Smooth muscle cell (in vitro differentiated cells): Measurements from ENCODE around the gene CIAO2B. TPM values are rescaled to one million over a fixed set of nuclear protein-coding genes. Genes with fewer than 3 reads are reported as not detected.
"Not testable (repeated sequence)": the region's sequence is repeated elsewhere in the genome, so short reads cannot be mapped to it uniquely, and the experiment has no call there.

Source experiments
- DNase-seq: peaks from one replicate; lab custom pipeline; 2025; ENCODE audit not compliant: unreplicated experiment; lab: John Stamatoyannopoulos, UW
- H2AFZ ChIP-seq: fragments of 200-600 bp; sonication (generic); 2 replicates; pipeline ENCODE4 v1.6.0; 2016; ENCODE audit warnings: antibody characterized with exemption, low read depth, mild to moderate bottlenecking
- H3F3A ChIP-seq: fragments of 200-600 bp; sonication (generic); 2 replicates; pipeline ENCODE4 v1.6.0; 2017; ENCODE audit warnings: antibody characterized with exemption, low read depth
- H3K27ac ChIP-seq: fragments of 200-600 bp; sonication (generic); 2 replicates; pipeline ENCODE4 v1.5.1; 2016; ENCODE audit warnings: low read depth, mild to moderate bottlenecking
- H3K27me3 ChIP-seq: fragments of 200-600 bp; sonication (generic); 2 replicates; pipeline ENCODE4 v1.6.1; 2016; ENCODE audit warnings: low read depth, mild to moderate bottlenecking
- H3K36me3 ChIP-seq: fragments of 200-600 bp; sonication (generic); 2 replicates; pipeline ENCODE4 v1.5.1; 2016; ENCODE audit warnings: low read depth
- H3K4me1 ChIP-seq: fragments of 200-600 bp; sonication (generic); 2 replicates; pipeline ENCODE4 v1.5.1; 2016; ENCODE audit warnings: low read depth
- H3K4me2 ChIP-seq: fragments of 200-600 bp; sonication (generic); 2 replicates; pipeline ENCODE4 v1.6.0; 2016; ENCODE audit warnings: mild to moderate bottlenecking
- H3K4me3 ChIP-seq: fragments of 200-600 bp; sonication (generic); 2 replicates; pipeline ENCODE4 v1.5.1; 2016; ENCODE audit warnings: mild to moderate bottlenecking
- H3K79me2 ChIP-seq: fragments of 200-600 bp; sonication (generic); 2 replicates; pipeline ENCODE4 v1.6.0; 2016; ENCODE audit warnings: low read depth, mild to moderate bottlenecking
- H3K9ac ChIP-seq: fragments of 200-600 bp; sonication (generic); 2 replicates; pipeline ENCODE4 v1.6.0; 2016; ENCODE audit warnings: low read depth
- H3K9me3 ChIP-seq: fragments of 200-600 bp; sonication (generic); replicated peaks from 2 replicates; pipeline ENCODE4 v1.5.1; 2016; ENCODE audit warnings: low read depth
- H4K20me1 ChIP-seq: fragments of 200-600 bp; sonication (generic); 2 replicates; pipeline ENCODE4 v1.6.0; 2016; ENCODE audit warnings: low read depth
- WGBS: methylation state at CpG from one replicate; pipeline ENCODE4 v1.1.7; 2016; ENCODE audit warnings: low lambda C conversion rate; 5-methylcytosine and 5-hydroxymethylcytosine counted together
- polyA plus RNA-seq: library from polyadenylated mRNA; unstranded; fragments of >200 nt; fragmentation: Nextera tagmentation; extraction: Ambion mirVana; gene quantifications from 2 replicates; pipeline ENCODE4 v1.2.1, GENCODE V29; 2016
- total RNA-seq: library from RNA; depleted of rRNA; stranded (reverse); fragments of >200 nt; gene quantifications from 2 replicates; pipeline ENCODE4 v1.2.3, GENCODE V29; 2014
- TF ChIP-seq, protein P1 (sequence below): fragments of 200-600 bp; sonication (generic); IDR thresholded peaks from 2 replicates; pipeline ENCODE4 v1.5.1; 2017; ENCODE audit warnings: borderline replicate concordance, mild to moderate bottlenecking, antibody characterized with exemption; ENCODE audit not compliant: insufficient read depth, poor library complexity, severe bottlenecking

Gene CIAO2B
- total and polyA plus RNA-seq, 2 experiments from 2014 or later, result 141 to 173 TPM

DNA sequence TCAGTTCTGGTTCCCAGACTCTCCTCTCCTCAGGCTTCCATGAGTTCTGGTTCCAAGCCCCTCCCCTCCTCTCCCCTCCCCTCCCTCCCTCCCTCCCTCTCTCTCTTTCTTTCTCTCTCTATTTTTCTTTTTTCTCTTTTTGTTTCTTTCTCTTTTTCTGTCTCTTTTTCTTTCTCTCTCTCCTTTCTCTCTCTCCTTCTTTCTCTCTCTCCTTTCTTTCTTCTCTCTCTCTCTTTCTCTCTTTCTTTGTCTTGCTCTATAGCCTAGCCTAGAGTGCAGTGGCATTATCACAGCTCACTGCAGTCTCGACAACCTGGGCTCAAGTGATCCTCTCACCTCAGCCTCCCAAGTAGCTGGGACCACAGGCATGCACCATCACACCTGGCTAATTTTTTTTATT, 26.1 kb upstream of the CIAO2B start:
- 92% methylated on average over 1 of the region's 1 CpG for WGBS
- no peaks in the 10 kb centered on the region for H3K9me3 ChIP-seq
- no peaks in the 10 kb centered on the region for H3K4me1 ChIP-seq
- no peak overlapping the region for H3K9ac ChIP-seq
- H3K79me2 ChIP-seq, result no peaks in the 10 kb centered on the region
- no peak overlapping the region for H3K4me2 ChIP-seq
- H3K4me3 ChIP-seq, result no peak overlapping the region
- DNase-seq, result no peak
- H4K20me1 ChIP-seq, result no peaks in the 10 kb centered on the region
- TF ChIP-seq, protein P1, sequence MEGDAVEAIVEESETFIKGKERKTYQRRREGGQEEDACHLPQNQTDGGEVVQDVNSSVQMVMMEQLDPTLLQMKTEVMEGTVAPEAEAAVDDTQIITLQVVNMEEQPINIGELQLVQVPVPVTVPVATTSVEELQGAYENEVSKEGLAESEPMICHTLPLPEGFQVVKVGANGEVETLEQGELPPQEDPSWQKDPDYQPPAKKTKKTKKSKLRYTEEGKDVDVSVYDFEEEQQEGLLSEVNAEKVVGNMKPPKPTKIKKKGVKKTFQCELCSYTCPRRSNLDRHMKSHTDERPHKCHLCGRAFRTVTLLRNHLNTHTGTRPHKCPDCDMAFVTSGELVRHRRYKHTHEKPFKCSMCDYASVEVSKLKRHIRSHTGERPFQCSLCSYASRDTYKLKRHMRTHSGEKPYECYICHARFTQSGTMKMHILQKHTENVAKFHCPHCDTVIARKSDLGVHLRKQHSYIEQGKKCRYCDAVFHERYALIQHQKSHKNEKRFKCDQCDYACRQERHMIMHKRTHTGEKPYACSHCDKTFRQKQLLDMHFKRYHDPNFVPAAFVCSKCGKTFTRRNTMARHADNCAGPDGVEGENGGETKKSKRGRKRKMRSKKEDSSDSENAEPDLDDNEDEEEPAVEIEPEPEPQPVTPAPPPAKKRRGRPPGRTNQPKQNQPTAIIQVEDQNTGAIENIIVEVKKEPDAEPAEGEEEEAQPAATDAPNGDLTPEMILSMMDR, result no peak
- H3K27ac ChIP-seq, result no peak overlapping the region
- no peak overlapping the region for H2AFZ ChIP-seq
- H3K36me3 ChIP-seq, result no peaks in the 10 kb centered on the region
- H3K27me3 ChIP-seq, result no peaks in the 10 kb centered on the region
- no peaks in the 10 kb centered on the region for H3F3A ChIP-seq

DNA sequence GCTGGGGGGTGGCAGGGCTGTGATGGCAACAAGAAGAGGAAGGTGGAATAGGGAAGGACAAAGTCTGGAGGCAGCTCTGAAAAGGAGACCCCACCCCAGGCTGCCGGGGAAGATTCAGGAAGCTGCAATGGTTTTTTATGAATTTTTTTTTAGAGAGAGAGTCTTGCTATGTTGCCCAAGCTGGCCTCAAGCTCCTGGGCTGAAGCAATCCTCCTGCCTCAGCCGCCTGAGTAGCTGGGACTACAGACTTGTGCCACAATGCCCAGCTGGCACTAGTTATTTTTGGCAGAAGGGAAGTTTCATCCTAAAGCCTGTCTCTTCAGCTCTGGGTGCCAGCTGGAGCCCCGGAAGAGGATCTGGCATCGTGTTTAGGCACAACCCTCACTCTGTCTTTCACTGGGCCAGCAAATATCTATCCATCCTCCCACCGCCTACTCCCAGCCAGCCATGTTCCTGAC, 25.5 kb upstream of the CIAO2B start:
- H3K79me2 ChIP-seq, result no peaks in the 10 kb centered on the region
- H3K4me3 ChIP-seq, result no peak overlapping the region
- H4K20me1 ChIP-seq, result no peaks in the 10 kb centered on the region
- H3K27ac ChIP-seq, result no peak overlapping the region
- no peaks in the 10 kb centered on the region for H3K9me3 ChIP-seq
- DNase-seq, result no peak
- WGBS, result 81% methylated on average over 5 of the region's 5 CpGs
- no peaks in the 10 kb centered on the region for H3K27me3 ChIP-seq
- H3F3A ChIP-seq, result no peaks in the 10 kb centered on the region
- TF ChIP-seq, protein P1, result no peak
- H3K9ac ChIP-seq, result no peak overlapping the region
- no peak overlapping the region for H3K4me2 ChIP-seq
- H2AFZ ChIP-seq, result no peak overlapping the region
- H3K4me1 ChIP-seq, result no peaks in the 10 kb centered on the region
- H3K36me3 ChIP-seq, result no peaks in the 10 kb centered on the region

DNA sequence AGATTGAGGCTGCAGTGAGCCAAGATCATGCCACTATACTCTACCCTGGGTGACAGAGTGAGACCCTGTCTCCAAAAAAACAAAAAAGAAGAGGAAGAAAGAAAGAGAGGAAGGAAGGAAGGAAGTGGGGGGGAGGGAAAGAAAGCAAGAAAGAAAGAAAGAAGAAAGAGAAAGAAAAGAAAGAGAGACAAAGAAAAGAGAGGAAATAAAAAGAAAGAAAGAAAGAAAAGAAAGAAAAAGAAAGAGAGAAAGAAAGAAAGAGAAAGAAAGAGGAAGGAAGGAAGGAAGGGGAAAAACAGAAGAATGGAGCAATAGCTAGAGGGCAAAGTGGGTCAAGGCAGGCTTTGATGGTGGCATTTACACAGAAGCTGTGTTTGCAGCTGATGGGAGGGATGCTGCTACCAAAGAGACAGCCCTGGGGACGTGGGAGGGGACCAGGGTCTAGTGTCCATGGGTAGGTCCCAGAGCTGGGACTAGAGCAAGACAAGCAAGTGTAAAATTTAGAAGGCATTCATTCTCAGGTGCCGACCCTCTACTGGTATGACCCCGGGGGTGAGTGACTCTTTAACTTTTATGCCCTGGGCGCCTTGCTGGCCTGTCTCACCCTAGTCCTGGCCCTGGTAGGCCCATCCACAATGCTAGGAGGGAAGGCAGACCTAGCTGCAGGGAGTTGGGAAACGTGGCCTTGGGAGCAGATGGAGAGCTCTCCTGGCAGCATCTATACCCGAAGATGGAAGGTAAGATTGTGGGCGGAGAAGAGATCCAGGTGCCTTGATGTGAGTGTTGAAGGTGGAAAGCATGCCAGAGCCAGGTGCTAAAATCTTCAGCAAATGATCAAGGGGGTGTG, 24.9 kb upstream of the CIAO2B start:
- Histone ChIP-seq H3K4me3 (no peak overlapping the region), H3F3A (no peaks in the 10 kb centered on the region), H3K9me3 (no peaks in the 10 kb centered on the region), H2AFZ (no peak overlapping the region), H3K9ac (no peak overlapping the region), H4K20me1 (no peaks in the 10 kb centered on the region), H3K27ac (no peak overlapping the region), H3K27me3 (no peaks in the 10 kb centered on the region), H3K4me1 (no peaks in the 10 kb centered on the region), H3K4me2 (no peak overlapping the region), H3K36me3 (no peaks in the 10 kb centered on the region), H3K79me2 (no peaks in the 10 kb centered on the region)
- 83% methylated on average over 7 of the region's 7 CpGs for WGBS
- DNase-seq, result no peak
- TF ChIP-seq, protein P1, result no peak

DNA sequence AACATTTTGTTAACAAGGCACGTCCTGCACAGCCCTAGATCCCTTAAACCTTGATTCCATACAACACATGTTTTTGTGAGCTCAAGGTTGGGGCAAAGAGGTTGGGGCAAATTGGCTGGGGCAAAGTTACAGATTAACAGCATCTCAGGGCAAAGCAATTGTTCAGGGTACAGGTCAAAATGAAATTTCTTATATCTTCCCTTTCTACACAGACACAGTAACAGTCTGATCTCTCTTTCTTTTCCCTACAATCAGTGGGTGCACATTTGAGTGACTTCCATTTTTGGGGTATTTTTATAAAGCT, 21.9 kb upstream of the CIAO2B start:
- H3K79me2 ChIP-seq, H3K27me3 ChIP-seq, H3K9me3 ChIP-seq, H3K4me1 ChIP-seq, H3K4me2 ChIP-seq, H3F3A ChIP-seq, H4K20me1 ChIP-seq, H2AFZ ChIP-seq, H3K9ac ChIP-seq, H3K27ac ChIP-seq, H3K36me3 ChIP-seq, H3K4me3 ChIP-seq, DNase-seq: not testable (repeated sequence)
- 39% methylated on average over 1 of the region's 1 CpG for WGBS

DNA sequence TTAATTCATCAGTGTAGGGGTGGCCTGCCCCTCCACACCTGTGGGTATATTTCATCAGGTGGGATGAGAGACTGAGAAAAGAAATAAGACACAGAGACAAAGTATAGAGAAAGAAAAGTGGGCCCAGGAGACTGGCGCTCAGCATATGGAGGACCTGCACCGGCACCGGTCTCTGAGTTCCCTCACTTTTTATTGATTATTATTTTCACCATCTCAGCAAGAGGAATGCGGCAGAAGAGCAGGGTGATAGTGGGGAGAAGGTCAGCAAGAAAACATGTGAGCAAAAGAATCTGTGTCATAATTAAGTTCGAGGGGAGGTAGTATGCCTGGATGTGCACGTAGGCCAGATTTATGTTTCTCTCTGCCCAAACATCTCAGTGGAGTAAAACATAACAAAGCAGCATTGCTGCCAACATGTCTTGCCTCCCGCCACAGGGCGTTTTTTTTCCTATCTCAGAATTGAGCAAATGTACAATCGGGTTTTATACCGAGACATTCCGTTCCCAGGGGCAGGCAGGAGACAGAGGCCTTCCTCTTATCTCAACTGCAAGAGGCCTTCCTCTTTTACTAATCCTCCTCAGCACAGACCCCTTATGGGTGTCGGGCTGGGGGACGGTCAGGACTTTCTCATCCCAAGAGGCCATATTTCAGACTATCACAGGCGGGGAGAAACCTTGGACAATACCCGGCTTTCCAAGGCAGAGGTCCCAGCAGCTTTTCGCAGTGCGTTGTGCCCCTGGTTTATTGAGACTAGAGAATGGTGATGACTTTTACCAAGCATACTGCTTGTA, 21.4 kb upstream of the CIAO2B start:
- H3K9ac ChIP-seq, H3K4me1 ChIP-seq, H3K9me3 ChIP-seq, H4K20me1 ChIP-seq, DNase-seq, H3K27me3 ChIP-seq, H3K27ac ChIP-seq, H3K4me2 ChIP-seq, H3K36me3 ChIP-seq, H3K4me3 ChIP-seq, H3K79me2 ChIP-seq, H3F3A ChIP-seq: not testable (repeated sequence)
- 55% methylated on average over 17 of the region's 17 CpGs for WGBS
- peak overlapping the region; percentile 72 for H2AFZ ChIP-seq
